Epidermal melanocyte (primary cell): ENCODE data around the gene F2RL2.

Experiments used
- DNase-seq: peaks from one replicate; pipeline ENCODE4 v3.0.0; 2011; ENCODE audit warnings: low spot score; ENCODE audit not compliant: insufficient read length

The F2RL2 gene

GRCh38 chr5:76585783-76586217, 37.4 kb downstream of the F2RL2 start:
- no peak for DNase-seq

- no peak for DNase-seq
Measured at GRCh38 chr5:76583163-76584047, 39.8 kb downstream of the F2RL2 start.

GRCh38 chr5:76582230-76583162, 40.7 kb downstream of the F2RL2 start:
- no peak for DNase-seq

- DNase-seq, result no peak
Measured at GRCh38 chr5:76580981-76581380, 42.2 kb downstream of the F2RL2 start.

- DNase-seq, result no peak
Measured at GRCh38 chr5:76579166-76579937, 43.9 kb downstream of the F2RL2 start.

- DNase-seq, result no peak
Measured at GRCh38 chr5:76576996-76577395, 46.2 kb downstream of the F2RL2 start.

GRCh38 chr5:76576450-76576849, 46.8 kb downstream of the F2RL2 start:
- no peak for DNase-seq

GRCh38 chr5:76571559-76571958, 51.6 kb downstream of the F2RL2 start:
- no peak for DNase-seq

- DNase-seq, result no peak
Measured at GRCh38 chr5:76570153-76570552, 53.0 kb downstream of the F2RL2 start.
